ENCODE data around the gene MNT.

GRCh38 chr17:2416010-2416734, 15.3 kb upstream of the MNT start:
- TF ChIP-seq CTCF (IDR thresholded peaks at IDR 0.05) (peak; percentile 89 to 99 (median 94)), POLR2AphosphoS5 (IDR thresholded peaks at IDR 0.05) (peak in 1 of 2 donors; percentile 62), EP300 (IDR thresholded peaks at IDR 0.05) (no peak), POLR2A (IDR thresholded peaks at IDR 0.05) (no peak)
